Neural progenitor cell (in vitro differentiated cells): Measurements from ENCODE around the gene SWAP70. TPM values are rescaled to one million over a fixed set of nuclear protein-coding genes. Genes with fewer than 3 reads are reported as not detected.

ENCODE experiments used
- DNase-seq: peaks from one replicate; pipeline ENCODE4 v3.0.0-alpha.2; 2016; ENCODE audit warnings: low spot score
- H2AFZ ChIP-seq: fragments of 200-600 bp; sonication (generic); replicated peaks from 2 replicates; pipeline ENCODE4 v1.6.1; 2016; ENCODE audit warnings: antibody characterized with exemption
- H3F3A ChIP-seq: fragments of 200-600 bp; sonication (generic); 2 replicates; pipeline ENCODE4 v1.6.1; 2016; ENCODE audit warnings: antibody characterized with exemption, low read depth
- H3K27ac ChIP-seq: fragments of 200-600 bp; sonication (generic); 2 replicates; pipeline ENCODE4 v1.5.1; 2016; ENCODE audit warnings: mild to moderate bottlenecking
- H3K27me3 ChIP-seq: fragments of 200-600 bp; sonication (generic); 2 replicates; pipeline ENCODE4 v1.6.1; 2016; ENCODE audit warnings: mild to moderate bottlenecking, moderate library complexity
- H3K36me3 ChIP-seq: fragments of 200-600 bp; sonication (generic); 2 replicates; pipeline ENCODE4 v1.5.1; 2016
- H3K4me1 ChIP-seq: fragments of 200-600 bp; sonication (generic); 2 replicates; pipeline ENCODE4 v1.6.1; 2016; ENCODE audit warnings: mixed run types
- H3K4me2 ChIP-seq: fragments of 200-600 bp; sonication (generic); 2 replicates; pipeline ENCODE4 v1.6.1; 2016
- H3K4me3 ChIP-seq: fragments of 200-600 bp; sonication (generic); 2 replicates; pipeline ENCODE4 v1.5.1; 2016
- H3K79me2 ChIP-seq: fragments of 200-600 bp; sonication (generic); 2 replicates; pipeline ENCODE4 v1.6.1; 2016; ENCODE audit warnings: low read depth
- H3K9ac ChIP-seq: fragments of 200-600 bp; sonication (generic); 2 replicates; pipeline ENCODE4 v1.6.1; 2016
- H3K9me3 ChIP-seq: fragments of 200-600 bp; sonication (generic); 2 replicates; pipeline ENCODE4 v1.5.1; 2016; ENCODE audit warnings: low read depth
- H4K20me1 ChIP-seq: fragments of 200-600 bp; sonication (generic); 2 replicates; pipeline ENCODE4 v1.6.1; 2016; ENCODE audit warnings: low read depth
- H3K27ac Mint-ChIP-seq: 3 replicates; pipeline ENCODE4 v1.8.0; 2021; ENCODE audit warnings: mixed read lengths
- H3K27me3 Mint-ChIP-seq: 2 replicates; pipeline ENCODE4 v1.8.0; 2022; ENCODE audit warnings: low read depth, mild to moderate bottlenecking, inconsistent platforms, moderate library complexity, mixed read lengths; ENCODE audit not compliant: insufficient read depth
- H3K36me3 Mint-ChIP-seq: 3 replicates; pipeline ENCODE4 v1.8.0; 2021; ENCODE audit warnings: mixed read lengths
- H3K4me1 Mint-ChIP-seq: 3 replicates; pipeline ENCODE4 v1.8.0; 2021; ENCODE audit warnings: mixed read lengths
- H3K4me3 Mint-ChIP-seq: 3 replicates; pipeline ENCODE4 v1.8.0; 2021; ENCODE audit warnings: mild to moderate bottlenecking, moderate library complexity, mixed read lengths
- H3K9me3 Mint-ChIP-seq: 3 replicates; pipeline ENCODE4 v1.8.0; 2020; ENCODE audit warnings: mixed read lengths
- CTCF ChIP-seq: fragments of 200-600 bp; sonication (generic); IDR thresholded peaks from 2 replicates; pipeline ENCODE4 v1.5.1; 2017; ENCODE audit warnings: antibody characterized with exemption, mild to moderate bottlenecking
- EZH2 ChIP-seq: fragments of 200-600 bp; sonication (generic); IDR thresholded peaks from 2 replicates; pipeline ENCODE4 v1.6.1; 2017; ENCODE audit warnings: antibody characterized with exemption, mild to moderate bottlenecking, moderate library complexity
- EZH2phosphoT487 ChIP-seq: fragments of 200-600 bp; sonication (generic); IDR thresholded peaks from 2 replicates; pipeline ENCODE4 v1.6.1; 2017; ENCODE audit warnings: antibody characterized with exemption
- total RNA-seq: library from RNA; depleted of rRNA; stranded (reverse); fragments of >200 nt; gene quantifications from 2 replicates; pipeline ENCODE4 v1.2.3, GENCODE V29; 2015; ENCODE audit warnings: low replicate concordance

The SWAP70 gene
- total RNA-seq, 1 donor from 2014 or later, result 25.5 TPM

GRCh38 chr11:9731256-9731655 is 67.4 kb downstream of the SWAP70 start:
- Mint-ChIP-seq H3K4me1 (no peaks in the 10 kb centered on the region), H3K27me3 (no peaks in the 10 kb centered on the region), H3K4me3 (no peak overlapping the region), H3K27ac (no peak overlapping the region), H3K36me3 (peaks cover 33% of the 10 kb centered on the region), H3K9me3 (peaks cover 11% of the 10 kb centered on the region)
- Histone ChIP-seq H3K9me3 (no peaks in the 10 kb centered on the region), H3K4me3 (no peak overlapping the region), H3K4me1 (no peaks in the 10 kb centered on the region), H3K9ac (no peak overlapping the region), H4K20me1 (no peaks in the 10 kb centered on the region), H3K4me2 (no peak overlapping the region), H3K79me2 (no peaks in the 10 kb centered on the region), H2AFZ (no peak overlapping the region), H3K27ac (no peak overlapping the region), H3K36me3 (peaks cover 20% of the 10 kb centered on the region), H3K27me3 (no peaks in the 10 kb centered on the region), H3F3A (peaks cover 4% of the 10 kb centered on the region)
- TF ChIP-seq EZH2phosphoT487 (no peak), CTCF (no peak), EZH2 (no peak)
- DNase-seq, result no peak

GRCh38 chr11:9732453-9732852 is 68.6 kb downstream of the SWAP70 start:
- Histone ChIP-seq H3K4me3 (no peak overlapping the region), H3K9me3 (no peaks in the 10 kb centered on the region), H3K4me1 (no peaks in the 10 kb centered on the region), H2AFZ (no peak overlapping the region), H3F3A (peaks cover 4% of the 10 kb centered on the region), H4K20me1 (no peaks in the 10 kb centered on the region), H3K9ac (no peak overlapping the region), H3K4me2 (no peak overlapping the region), H3K79me2 (no peaks in the 10 kb centered on the region), H3K27ac (no peak overlapping the region), H3K36me3 (peaks cover 20% of the 10 kb centered on the region), H3K27me3 (no peaks in the 10 kb centered on the region)
- H3K4me3 Mint-ChIP-seq, result no peak overlapping the region
- no peaks in the 10 kb centered on the region for H3K27me3 Mint-ChIP-seq
- H3K4me1 Mint-ChIP-seq, result no peaks in the 10 kb centered on the region
- TF ChIP-seq EZH2phosphoT487 (no peak), EZH2 (no peak), CTCF (no peak)
- peaks cover 18% of the 10 kb centered on the region for H3K9me3 Mint-ChIP-seq
- DNase-seq, result peak; percentile 17
- peaks cover 39% of the 10 kb centered on the region for H3K36me3 Mint-ChIP-seq
- H3K27ac Mint-ChIP-seq, result no peak overlapping the region

- Mint-ChIP-seq H3K27me3 (no peaks in the 10 kb centered on the region), H3K9me3 (peaks cover 18% of the 10 kb centered on the region), H3K27ac (no peak overlapping the region), H3K4me1 (no peaks in the 10 kb centered on the region), H3K4me3 (no peak overlapping the region), H3K36me3 (peaks cover 39% of the 10 kb centered on the region)
- peaks cover 18% of the 10 kb centered on the region for H3K36me3 ChIP-seq
- no peaks in the 10 kb centered on the region for H3K9me3 ChIP-seq
- no peak overlapping the region for H3K4me2 ChIP-seq
- TF ChIP-seq EZH2 (no peak), EZH2phosphoT487 (no peak), CTCF (no peak)
- H3K27me3 ChIP-seq, result no peaks in the 10 kb centered on the region
- DNase-seq, result no peak
- no peaks in the 10 kb centered on the region for H3K79me2 ChIP-seq
- H3K4me3 ChIP-seq, result no peak overlapping the region
- H2AFZ ChIP-seq, result no peak overlapping the region
- H4K20me1 ChIP-seq, result no peaks in the 10 kb centered on the region
- H3K9ac ChIP-seq, result no peak overlapping the region
- no peak overlapping the region for H3K27ac ChIP-seq
- peaks cover 4% of the 10 kb centered on the region for H3F3A ChIP-seq
- H3K4me1 ChIP-seq, result no peaks in the 10 kb centered on the region
These were observed 69.3 kb downstream of the SWAP70 start for GRCh38 chr11:9733212-9733611.
